ENCODE data around the gene EXTL2. TPM values are rescaled to one million over a fixed set of nuclear protein-coding genes. Genes with fewer than 3 reads are reported as not detected.
A peak's percentile ranks its signal among the peaks of the same experiment; 100 is the strongest.
"Not testable (repeated sequence)": the region's sequence is repeated elsewhere in the genome, so short reads cannot be mapped to it uniquely, and the experiment has no call there.

Gene EXTL2
- total RNA-seq, 2 experiments from 2014 or later, result 2.4 to 3.5 TPM

DNA sequence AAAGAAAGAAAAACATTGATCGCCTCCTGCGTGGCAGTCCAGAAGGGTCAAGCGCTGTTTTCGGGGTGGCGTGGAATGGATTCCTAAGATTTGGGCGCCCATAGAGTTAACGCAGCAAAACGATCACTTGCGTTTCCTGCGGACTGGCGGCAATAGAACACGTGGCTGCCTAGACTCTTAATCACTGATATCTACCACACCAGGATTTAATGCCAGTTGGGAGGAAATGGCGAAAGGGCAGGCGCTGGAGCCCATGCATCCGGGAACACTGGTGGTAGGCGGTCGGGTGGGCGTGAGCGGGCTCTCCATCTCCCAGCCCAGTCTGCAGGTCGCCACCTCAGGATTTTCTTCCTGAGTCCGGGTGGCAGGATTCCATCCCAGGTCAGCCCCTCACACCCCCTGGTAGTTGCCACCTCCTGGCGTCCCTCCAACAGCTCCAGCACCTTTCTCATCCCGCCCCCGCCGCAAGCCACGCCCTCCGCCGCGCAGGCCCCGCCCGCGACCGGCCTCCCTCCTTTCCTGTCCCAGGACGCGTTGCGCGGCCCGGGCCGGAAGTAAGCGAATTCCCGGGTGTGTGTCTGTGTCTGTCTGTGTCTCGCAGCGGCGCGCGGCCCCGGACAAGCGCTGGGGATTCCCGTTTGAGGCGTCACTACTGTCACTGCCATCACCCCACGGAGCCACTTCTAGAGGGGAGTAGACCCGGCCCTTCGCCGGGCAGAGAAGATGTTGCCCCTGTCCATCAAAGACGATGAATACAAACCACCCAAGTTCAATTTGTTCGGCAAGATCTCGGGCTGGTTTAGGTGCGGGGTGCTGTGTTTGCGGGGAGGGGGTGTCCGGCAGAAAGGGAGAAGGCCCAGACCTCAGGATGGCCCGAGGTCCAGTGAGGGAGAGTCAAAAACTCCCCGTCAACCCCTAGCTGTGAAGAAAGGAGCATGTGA, 1.2 kb upstream of the EXTL2 start, which contains the start of gene SLC30A7:
SLC30A7 (plus strand) TSS at position 551 of the 941 bp plus-strand sequence; CDS start at position 724, 173 bp downstream.
- Mint-ChIP-seq H3K36me3 (ENCODE audit: low read depth) (peaks cover 31% of the 10 kb centered on the region), H3K4me3 (peak within 1 kb of the TSS; percentile 97), H3K27ac (peak within 1 kb of the TSS; percentile 97), H3K4me1 (peaks cover 49% of the 10 kb centered on the region), H3K9me3 (peaks cover 9% of the 10 kb centered on the region), H3K27me3 (no peaks in the 10 kb centered on the region)
- ChIA-PET CTCF (interaction anchor here (1.0 to 2.0 kb wide), 5 partner anchors 10 to 395 kb away, joined by 3 to 4 read pairs (median 3); no protein-coding TSS in a partner anchor), POLR2A (no interaction called here)
- peak; percentile 94 for DNase-seq

DNA sequence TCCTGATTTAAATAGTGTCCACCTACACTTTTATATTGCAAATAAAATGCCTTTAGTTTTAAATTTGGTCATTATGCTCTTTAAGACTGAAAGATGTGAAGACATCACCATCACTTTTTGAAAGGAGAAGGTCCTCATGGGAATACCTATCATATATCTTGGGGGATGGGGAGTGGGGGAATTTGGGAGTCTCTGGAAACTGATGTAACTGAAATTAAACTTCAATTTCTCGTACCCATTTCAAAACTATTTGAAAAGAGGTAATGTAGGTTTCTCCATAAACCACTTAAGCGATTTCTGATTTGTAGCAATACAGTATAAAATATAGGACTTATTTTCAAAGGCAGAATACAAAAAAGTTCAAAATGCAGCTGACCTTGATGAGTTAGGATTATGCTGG, 924 bp downstream of the EXTL2 start:
- H3K4me1 Mint-ChIP-seq, result peaks cover 37% of the 10 kb centered on the region
- DNase-seq, result no peak
- H3K36me3 Mint-ChIP-seq (ENCODE audit: low read depth), result peaks cover 28% of the 10 kb centered on the region
- peaks cover 23% of the 10 kb centered on the region for H3K9me3 Mint-ChIP-seq
- POLR2A ChIA-PET, result no interaction called here
- no peak overlapping the region for H3K27ac Mint-ChIP-seq
- CTCF ChIA-PET, result no interaction called here
- peak overlapping the region; percentile 42 for H3K4me3 Mint-ChIP-seq
- H3K27me3 Mint-ChIP-seq, result no peaks in the 10 kb centered on the region

DNA sequence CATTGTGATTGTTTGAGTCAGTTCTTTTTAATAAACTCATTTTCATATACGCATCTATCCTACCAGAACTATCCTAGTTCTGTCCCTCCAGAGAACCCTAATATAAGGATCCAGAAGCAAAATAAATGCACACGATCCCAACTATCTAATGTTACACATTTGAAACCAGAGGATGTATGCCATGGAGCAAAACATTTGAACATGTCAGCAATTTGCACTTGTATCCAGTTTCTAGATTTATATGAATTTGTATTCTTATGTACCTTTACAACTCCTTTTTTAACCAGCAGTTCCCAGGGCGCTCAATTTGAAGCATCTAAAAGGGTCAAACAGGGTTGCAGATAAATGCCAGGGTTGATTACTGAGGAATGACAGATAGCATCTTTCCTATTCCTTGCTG, 2.1 kb downstream of the EXTL2 start:
- peaks cover 24% of the 10 kb centered on the region for H3K36me3 Mint-ChIP-seq (ENCODE audit: low read depth)

DNA sequence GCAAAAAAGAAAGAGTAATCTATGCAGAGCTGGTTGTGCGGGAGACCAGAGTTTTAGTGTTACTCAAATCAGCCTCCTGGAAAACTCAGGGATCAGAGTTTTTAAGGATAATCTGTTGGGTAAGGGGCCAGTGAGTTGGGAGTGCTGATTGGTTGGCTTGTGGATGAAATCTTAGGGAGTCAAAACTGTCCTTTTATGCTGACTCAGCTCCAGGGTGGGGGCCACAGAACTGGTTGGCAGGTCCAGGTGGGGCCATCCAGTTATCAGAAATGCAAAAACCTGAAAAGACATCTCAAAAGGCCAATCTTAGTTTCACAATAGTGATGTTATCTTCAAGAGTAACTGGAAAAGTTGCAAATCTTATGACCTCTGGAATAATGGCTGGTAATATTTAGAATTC, 3.3 kb downstream of the EXTL2 start:
- H3K4me1 Mint-ChIP-seq, result peaks cover 19% of the 10 kb centered on the region
- H3K27ac Mint-ChIP-seq, result no peak overlapping the region
- DNase-seq, result no peak
- no peaks in the 10 kb centered on the region for H3K27me3 Mint-ChIP-seq
- ChIA-PET POLR2A (no interaction called here), CTCF (no interaction called here)
- H3K36me3 Mint-ChIP-seq (ENCODE audit: low read depth), result peaks cover 20% of the 10 kb centered on the region
- H3K9me3 Mint-ChIP-seq, result peaks cover 26% of the 10 kb centered on the region
- no peak overlapping the region for H3K4me3 Mint-ChIP-seq

More for the DNA sequence above, 2.1 kb downstream of the EXTL2 start:
- CTCF ChIA-PET, result interaction anchor here (1.2 kb wide), 1 partner anchor 12 kb away, joined by 3 read pairs; no protein-coding TSS in a partner anchor
- Mint-ChIP-seq H3K27me3 (no peaks in the 10 kb centered on the region), H3K4me3 (no peak overlapping the region), H3K4me1 (peaks cover 27% of the 10 kb centered on the region), H3K9me3 (peaks cover 26% of the 10 kb centered on the region), H3K27ac (no peak overlapping the region)
- DNase-seq, result no peak
- POLR2A ChIA-PET, result no interaction called here

DNA sequence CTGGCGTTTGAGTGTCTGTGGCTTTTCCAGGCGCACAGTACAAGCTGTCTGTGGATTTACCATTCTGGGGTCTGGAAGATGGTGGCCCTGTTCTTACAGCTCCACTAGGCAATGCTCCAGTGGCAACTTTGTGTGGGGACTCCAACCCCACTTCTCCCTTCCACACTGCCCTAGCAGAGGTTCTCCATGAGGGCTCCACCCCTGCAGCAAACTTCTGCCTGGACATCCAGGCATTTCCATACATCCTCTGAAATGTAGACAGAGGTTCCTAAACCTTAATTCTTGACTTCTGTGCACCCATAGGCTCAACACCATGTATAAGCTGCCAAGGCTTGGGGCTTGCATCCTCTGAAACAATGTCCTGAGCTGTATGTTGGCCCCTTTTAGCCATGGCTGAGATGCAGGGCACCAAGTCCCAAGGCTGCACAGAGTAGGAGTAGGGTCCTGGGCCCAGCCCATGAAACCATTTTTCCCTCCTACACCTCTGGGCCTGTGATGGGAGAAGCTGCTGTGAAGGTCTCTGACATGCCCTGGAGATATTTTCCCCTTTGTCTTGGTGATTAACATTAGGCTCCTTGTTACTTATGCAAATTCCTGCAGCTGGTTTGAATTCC, 4.7 kb downstream of the EXTL2 start:
- peaks cover 26% of the 10 kb centered on the region for H3K9me3 Mint-ChIP-seq
- CTCF ChIA-PET, result interaction anchor here (1.2 kb wide), 1 partner anchor 348 kb away, joined by 3 read pairs; no protein-coding TSS in a partner anchor
- peaks cover 18% of the 10 kb centered on the region for H3K36me3 Mint-ChIP-seq (ENCODE audit: low read depth)
- peaks cover 18% of the 10 kb centered on the region for H3K4me1 Mint-ChIP-seq
- H3K27me3 Mint-ChIP-seq, DNase-seq, H3K4me3 Mint-ChIP-seq, POLR2A ChIA-PET, H3K27ac Mint-ChIP-seq: not testable (repeated sequence)

DNA sequence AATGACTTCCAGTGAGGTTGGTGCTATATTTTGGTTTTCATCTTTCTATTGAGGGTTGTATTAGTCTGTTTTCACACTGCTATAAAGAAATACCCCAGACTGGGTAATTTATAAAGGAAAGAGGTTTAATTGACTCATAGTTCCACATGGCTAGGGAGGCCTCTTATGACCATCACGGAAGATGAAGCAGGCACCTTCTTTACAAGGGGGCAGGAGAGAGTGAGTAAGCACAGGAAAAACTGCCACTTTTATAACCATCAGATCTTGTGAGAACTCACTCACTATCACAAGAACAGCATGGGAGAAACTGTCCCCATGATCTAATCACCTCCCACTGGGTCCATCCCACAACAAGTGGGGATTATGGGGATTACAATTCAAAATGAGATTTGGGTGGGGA, 5.6 kb downstream of the EXTL2 start:
- CTCF ChIA-PET, H3K27ac Mint-ChIP-seq, POLR2A ChIA-PET, H3K27me3 Mint-ChIP-seq, DNase-seq, H3K4me3 Mint-ChIP-seq: not testable (repeated sequence)
- Mint-ChIP-seq H3K9me3 (peaks cover 26% of the 10 kb centered on the region), H3K4me1 (peaks cover 12% of the 10 kb centered on the region), H3K36me3 (ENCODE audit: low read depth) (peaks cover 18% of the 10 kb centered on the region)

DNA sequence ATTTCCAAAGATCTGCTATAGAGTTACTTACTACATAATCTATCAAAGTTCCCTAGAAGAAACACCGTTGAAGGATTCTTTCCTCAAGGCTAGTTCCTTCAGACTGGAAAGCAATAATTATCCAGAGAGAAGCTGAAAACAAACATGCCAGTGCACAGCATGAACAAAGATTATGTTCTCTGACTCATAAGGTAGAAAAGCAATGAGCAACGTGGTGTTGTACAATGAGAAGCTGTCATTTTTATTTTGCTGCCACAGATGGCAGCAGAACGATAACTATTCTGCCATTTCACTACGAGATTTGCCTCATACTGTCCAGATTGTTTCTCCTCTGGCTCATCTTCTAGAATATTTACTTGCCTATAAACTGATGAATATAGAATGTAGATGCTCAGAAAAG, 10.7 kb downstream of the EXTL2 start:
- ChIA-PET POLR2A (no interaction called here), CTCF (interaction anchor here (1.2 kb wide), 1 partner anchor 11 kb away, joined by 3 read pairs; the partner anchor contains the start of gene EXTL2)
- H3K4me3 Mint-ChIP-seq, result no peak overlapping the region
- peaks cover 3% of the 10 kb centered on the region for H3K9me3 Mint-ChIP-seq
- no peak for DNase-seq
- H3K27ac Mint-ChIP-seq, result no peak overlapping the region
- H3K36me3 Mint-ChIP-seq (ENCODE audit: low read depth), result peaks cover 4% of the 10 kb centered on the region
- no peaks in the 10 kb centered on the region for H3K4me1 Mint-ChIP-seq
- no peaks in the 10 kb centered on the region for H3K27me3 Mint-ChIP-seq

DNA sequence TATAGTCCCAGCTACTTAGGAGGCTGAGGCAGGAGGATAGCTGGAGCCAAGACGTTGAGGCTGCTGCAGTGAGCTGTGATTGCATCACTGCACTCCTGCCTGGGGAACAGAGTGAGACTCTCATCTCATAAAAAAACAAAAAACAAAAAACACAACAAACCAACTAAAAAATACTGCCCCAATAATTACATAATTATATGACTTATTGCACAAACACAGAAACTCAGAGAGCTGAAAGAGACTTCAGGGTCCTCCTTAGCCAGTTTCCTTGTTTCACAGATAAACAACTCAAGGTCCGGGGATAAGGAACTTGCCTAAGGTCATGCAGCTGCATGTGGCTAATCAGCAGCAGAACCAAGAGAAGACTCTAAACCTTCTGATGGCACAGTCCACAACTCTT, 11.9 kb downstream of the EXTL2 start:
- no peak for DNase-seq
- H3K27ac Mint-ChIP-seq, result no peak overlapping the region
- no peaks in the 10 kb centered on the region for H3K36me3 Mint-ChIP-seq (ENCODE audit: low read depth)
- no peak overlapping the region for H3K4me3 Mint-ChIP-seq
- ChIA-PET POLR2A (no interaction called here), CTCF (interaction anchor here (1.2 kb wide), 1 partner anchor 12 kb away, joined by 3 read pairs; the partner anchor contains the start of gene EXTL2)
- H3K4me1 Mint-ChIP-seq, result no peaks in the 10 kb centered on the region
- no peaks in the 10 kb centered on the region for H3K9me3 Mint-ChIP-seq
- no peaks in the 10 kb centered on the region for H3K27me3 Mint-ChIP-seq

DNA sequence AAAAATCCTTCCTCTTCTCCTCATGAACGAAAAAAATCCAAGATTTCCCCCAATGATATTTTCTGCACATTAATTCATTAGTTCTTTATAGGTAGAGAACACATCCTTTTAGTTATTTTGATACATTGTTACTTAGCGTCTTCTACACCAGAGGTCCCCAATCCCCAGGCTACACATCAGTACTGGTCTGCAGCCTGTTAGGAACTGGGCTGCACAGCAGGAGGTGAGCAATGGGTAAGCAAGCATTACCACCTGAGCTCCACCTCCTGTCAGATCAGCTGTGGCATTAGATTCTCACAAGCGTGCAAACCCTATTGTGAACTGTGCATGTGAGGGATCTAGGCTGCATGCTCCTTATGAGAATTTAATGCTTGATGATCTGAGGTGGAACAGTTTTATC, 13.0 kb downstream of the EXTL2 start:
- Mint-ChIP-seq H3K4me3 (no peak overlapping the region), H3K27ac (no peak overlapping the region), H3K4me1 (no peaks in the 10 kb centered on the region), H3K36me3 (ENCODE audit: low read depth) (no peaks in the 10 kb centered on the region), H3K27me3 (no peaks in the 10 kb centered on the region), H3K9me3 (no peaks in the 10 kb centered on the region)
- ChIA-PET CTCF (interaction anchor here (1.5 kb wide), 1 partner anchor 18 kb away, joined by 3 read pairs; no protein-coding TSS in a partner anchor), POLR2A (no interaction called here)
- DNase-seq, result no peak

DNA sequence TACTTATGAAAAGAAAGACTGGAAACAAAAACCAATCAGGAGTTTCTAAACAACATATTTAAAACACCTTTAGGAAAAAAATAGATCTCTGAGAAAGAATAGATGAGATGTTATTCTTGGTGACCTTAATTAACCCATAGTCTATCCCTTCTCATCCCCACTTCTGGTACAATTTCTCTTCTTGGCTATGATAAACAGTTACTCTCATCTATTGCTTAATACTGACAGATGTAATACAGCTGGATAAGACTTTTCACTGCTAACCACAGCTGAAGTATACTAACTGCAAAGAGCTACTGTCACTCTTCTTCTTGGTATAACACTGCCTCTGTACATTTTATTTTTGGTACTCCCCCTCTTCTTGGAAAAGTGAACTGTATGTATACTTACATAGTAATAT, 15.2 kb downstream of the EXTL2 start:
- H3K27ac Mint-ChIP-seq, result no peak overlapping the region
- H3K4me1 Mint-ChIP-seq, result no peaks in the 10 kb centered on the region
- ChIA-PET POLR2A (no interaction called here), CTCF (interaction anchor here (0.5 to 1.8 kb wide), 3 partner anchors 9 to 561 kb away, joined by 3 to 4 read pairs (median 3); no protein-coding TSS in a partner anchor)
- no peak overlapping the region for H3K4me3 Mint-ChIP-seq
- H3K36me3 Mint-ChIP-seq (ENCODE audit: low read depth), result no peaks in the 10 kb centered on the region
- H3K27me3 Mint-ChIP-seq, result no peaks in the 10 kb centered on the region
- no peaks in the 10 kb centered on the region for H3K9me3 Mint-ChIP-seq
- DNase-seq, result no peak

DNA sequence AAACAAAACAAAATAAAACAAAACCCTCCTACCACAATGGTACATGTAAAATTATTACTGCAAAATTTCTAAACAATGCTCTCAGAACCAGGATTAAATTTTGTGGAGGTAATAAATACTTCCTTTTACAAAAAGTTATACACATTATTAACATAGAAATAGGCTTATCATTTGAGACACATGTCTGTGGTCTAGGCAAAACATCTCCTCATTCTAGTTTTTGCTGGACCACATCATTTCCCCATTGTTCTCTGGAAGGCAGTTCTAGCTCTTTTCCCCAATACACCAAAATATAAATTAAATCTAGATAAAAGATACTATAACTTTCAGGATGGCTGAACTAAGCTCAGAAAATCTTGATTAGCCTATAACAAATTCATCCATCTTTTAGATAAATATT, 18.4 kb downstream of the EXTL2 start:
- CTCF ChIA-PET, result interaction anchor here (0.7 kb wide), 1 partner anchor 19 kb away, joined by 3 read pairs; no protein-coding TSS in a partner anchor
- no peak overlapping the region for H3K27ac Mint-ChIP-seq

DNA sequence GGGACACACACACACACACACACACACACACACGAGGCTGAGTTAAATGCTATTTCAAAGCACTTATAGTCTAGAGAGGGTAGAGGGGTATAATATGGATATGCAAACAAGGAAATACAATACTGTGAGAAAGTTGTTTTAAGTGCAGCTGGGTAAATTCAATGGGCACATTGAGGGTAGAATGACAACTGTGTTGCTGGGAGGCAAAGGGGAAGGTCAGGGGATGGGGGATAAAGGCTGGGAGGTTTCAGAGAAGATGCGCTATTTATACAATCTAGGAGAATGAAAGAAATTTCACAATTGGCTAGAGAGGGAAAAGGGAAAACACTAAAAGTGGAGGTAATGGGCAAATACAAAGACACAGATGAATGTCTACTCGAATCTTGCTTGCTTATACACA, 19.4 kb downstream of the EXTL2 start:
- no peak overlapping the region for H3K4me3 Mint-ChIP-seq
- peaks cover 3% of the 10 kb centered on the region for H3K4me1 Mint-ChIP-seq
- no peak for DNase-seq
- H3K36me3 Mint-ChIP-seq (ENCODE audit: low read depth), result no peaks in the 10 kb centered on the region
- ChIA-PET POLR2A (no interaction called here), CTCF (no interaction called here)
- H3K9me3 Mint-ChIP-seq, result no peaks in the 10 kb centered on the region
- H3K27ac Mint-ChIP-seq, result peak overlapping the region; percentile 10
- no peaks in the 10 kb centered on the region for H3K27me3 Mint-ChIP-seq

More for the DNA sequence above, 18.4 kb downstream of the EXTL2 start:
- Mint-ChIP-seq H3K4me1 (peaks cover 3% of the 10 kb centered on the region), H3K36me3 (ENCODE audit: low read depth) (no peaks in the 10 kb centered on the region), H3K4me3 (no peak overlapping the region), H3K9me3 (no peaks in the 10 kb centered on the region), H3K27me3 (no peaks in the 10 kb centered on the region)
- POLR2A ChIA-PET, result no interaction called here
- no peak for DNase-seq

DNA sequence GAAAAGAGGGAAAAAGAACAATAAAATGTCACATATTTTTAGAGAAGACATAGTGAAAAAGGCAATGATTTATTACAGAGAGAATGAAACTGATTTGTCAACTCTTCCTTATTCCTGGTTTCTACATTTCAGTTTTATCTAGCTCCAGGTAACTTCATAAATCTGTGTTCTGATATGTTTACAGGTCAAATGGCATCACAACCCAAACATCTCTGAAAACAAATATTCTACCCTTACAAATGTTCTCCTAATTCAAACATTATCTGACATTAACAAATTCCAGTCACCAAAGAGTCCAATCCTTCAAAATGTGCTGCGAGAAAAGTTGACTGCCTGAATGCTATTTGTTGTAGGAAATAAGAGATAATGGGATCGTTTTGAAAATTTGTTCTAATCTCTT, 20.2 kb downstream of the EXTL2 start:
- Mint-ChIP-seq H3K4me3 (no peak overlapping the region), H3K27me3 (no peaks in the 10 kb centered on the region), H3K4me1 (peaks cover 3% of the 10 kb centered on the region), H3K27ac (no peak overlapping the region), H3K36me3 (ENCODE audit: low read depth) (no peaks in the 10 kb centered on the region), H3K9me3 (no peaks in the 10 kb centered on the region)
- ChIA-PET POLR2A (no interaction called here), CTCF (no interaction called here)
- no peak for DNase-seq

Measured in activated CD4-positive, alpha-beta T cell treated with anti-CD3 and anti-CD28 coated beads, Interleukin-2, amount 10 ng/mL, durations not matched to agents 7 days and 5 days (primary cell).